ENCODE measurements around the gene PIMREG.

- TF ChIP-seq TAF1 (IDR thresholded peaks at IDR 0.05; ENCODE audit: low read depth) (no peak), CTCF (IDR thresholded peaks at IDR 0.05; ENCODE audit: poor library complexity, severe bottlenecking) (no peak), POLR2AphosphoS5 (IDR thresholded peaks at IDR 0.05) (no peak), EP300 (conservative IDR thresholded peaks at IDR 0.05; ENCODE audit: poor library complexity, severe bottlenecking) (no peak), EZH2 (IDR thresholded peaks at IDR 0.05; ENCODE audit: borderline replicate concordance, insufficient read depth, low read length, poor library complexity, severe bottlenecking) (no peak), SMC3 (conservative IDR thresholded peaks at IDR 0.05; ENCODE audit: poor library complexity) (no peak)
Observed at GRCh38 chr17:6461246-6461645, 17.0 kb downstream of the PIMREG start.

All from neural cell (in vitro differentiated cells).